Trophoblast cell (in vitro differentiated cells and primary cell): ENCODE data around the gene JUN.

Experiments used
- DNase-seq, 2 donors: peaks; one replicate each; pipeline ENCODE4 v3.0.0-alpha.2; 2016
- H2AFZ ChIP-seq: 2 replicates; pipeline ENCODE4 v1.6.1; 2013; ENCODE audit warnings: low read length, moderate library complexity, mild to moderate bottlenecking; ENCODE audit not compliant: insufficient read depth, poor library complexity
- H2AK5ac ChIP-seq: 2 replicates; pipeline ENCODE4 v1.6.1; 2013; ENCODE audit warnings: mild to moderate bottlenecking, low read length
- H2BK120ac ChIP-seq: 2 replicates; pipeline ENCODE4 v1.6.1; 2013; ENCODE audit warnings: low read length, mild to moderate bottlenecking, moderate library complexity; ENCODE audit not compliant: insufficient read depth, poor library complexity
- H2BK12ac ChIP-seq: 2 replicates; pipeline ENCODE4 v1.6.1; 2013; ENCODE audit warnings: mild to moderate bottlenecking, low read length, moderate library complexity
- H2BK5ac ChIP-seq: 2 replicates; pipeline ENCODE4 v1.6.1; 2013; ENCODE audit warnings: low read length, low read depth, moderate library complexity, mild to moderate bottlenecking; ENCODE audit not compliant: poor library complexity
- H3K14ac ChIP-seq: 2 replicates; pipeline ENCODE4 v1.6.1; 2013; ENCODE audit warnings: mild to moderate bottlenecking, low read length
- H3K18ac ChIP-seq: 2 replicates; pipeline ENCODE4 v1.6.1; 2013; ENCODE audit warnings: mild to moderate bottlenecking, low read length
- H3K23ac ChIP-seq: 2 replicates; pipeline ENCODE4 v1.6.1; 2013; ENCODE audit warnings: low read length
- H3K27ac ChIP-seq: 2 replicates; pipeline ENCODE4 v1.5.1; 2013; ENCODE audit warnings: low read depth, mild to moderate bottlenecking, inconsistent platforms, low read length, moderate library complexity
- H3K27me3 ChIP-seq: 2 replicates; pipeline ENCODE4 v1.6.1; 2013; ENCODE audit warnings: inconsistent platforms, mild to moderate bottlenecking, low read length, moderate library complexity; ENCODE audit not compliant: insufficient read depth
- H3K36me3 ChIP-seq, 2 experiments: 1 replicate in 1 of 2; 2 replicates in 1 of 2; pipeline ENCODE4 v1.6.1; 2013; ENCODE audit warnings: low read length in 2 of 2, mild to moderate bottlenecking in 2 of 2, moderate library complexity in 1 of 2; ENCODE audit not compliant: insufficient read depth in 2 of 2, control insufficient read depth in 1 of 2
- H3K4ac ChIP-seq: 2 replicates; pipeline ENCODE4 v1.6.1; 2013; ENCODE audit warnings: low read depth, mild to moderate bottlenecking, low read length, moderate library complexity
- H3K4me1 ChIP-seq, 2 experiments: 1 replicate in 1 of 2; 2 replicates in 1 of 2; pipeline ENCODE4 v1.6.1; 2013; ENCODE audit warnings: low read length in 2 of 2, mild to moderate bottlenecking in 2 of 2, moderate library complexity in 1 of 2; ENCODE audit not compliant: insufficient read depth in 2 of 2, control insufficient read depth in 1 of 2
- H3K4me2 ChIP-seq: 2 replicates; pipeline ENCODE4 v1.6.1; 2013; ENCODE audit warnings: inconsistent platforms, mild to moderate bottlenecking, low read length, moderate library complexity
- H3K4me3 ChIP-seq: 2 replicates; pipeline ENCODE4 v1.5.1; 2013; ENCODE audit warnings: mild to moderate bottlenecking, low read depth, low read length, inconsistent platforms
- H3K79me1 ChIP-seq: one replicate; pipeline ENCODE4 v1.6.1; 2013; ENCODE audit warnings: low read length
- H3K79me2 ChIP-seq: 2 replicates; pipeline ENCODE4 v1.6.1; 2013; ENCODE audit warnings: low read length, mild to moderate bottlenecking; ENCODE audit not compliant: control insufficient read depth, insufficient read depth, poor library complexity
- H3K9ac ChIP-seq: 2 replicates; pipeline ENCODE4 v1.6.1; 2013; ENCODE audit warnings: mild to moderate bottlenecking, low read length
- H3K9me3 ChIP-seq: 2 replicates; pipeline ENCODE4 v1.6.1; 2013; ENCODE audit warnings: low read depth, mild to moderate bottlenecking, control low read depth, inconsistent platforms, low read length; ENCODE audit not compliant: insufficient read depth
- H4K12ac ChIP-seq: 2 replicates; pipeline ENCODE4 v1.6.1; 2013; ENCODE audit warnings: low read depth, mild to moderate bottlenecking, low read length, moderate library complexity
- H4K8ac ChIP-seq: 2 replicates; pipeline ENCODE4 v1.6.1; 2013; ENCODE audit warnings: low read depth, mild to moderate bottlenecking, low read length, moderate library complexity
- H4K91ac ChIP-seq: one replicate; pipeline ENCODE4 v1.6.1; 2013; ENCODE audit warnings: low read depth, mild to moderate bottlenecking, low read length, moderate library complexity
- WGBS: extraction: QIAGEN DNeasy Blood & Tissue Kit; methylation state at CpG from one replicate; pipeline ENCODE4 v1.1.7; 2013; ENCODE audit warnings: missing lambda C conversion rate; ENCODE audit not compliant: insufficient read length, insufficient coverage; ENCODE audit errors: extremely low coverage; 5-methylcytosine and 5-hydroxymethylcytosine counted together

Gene JUN

DNA sequence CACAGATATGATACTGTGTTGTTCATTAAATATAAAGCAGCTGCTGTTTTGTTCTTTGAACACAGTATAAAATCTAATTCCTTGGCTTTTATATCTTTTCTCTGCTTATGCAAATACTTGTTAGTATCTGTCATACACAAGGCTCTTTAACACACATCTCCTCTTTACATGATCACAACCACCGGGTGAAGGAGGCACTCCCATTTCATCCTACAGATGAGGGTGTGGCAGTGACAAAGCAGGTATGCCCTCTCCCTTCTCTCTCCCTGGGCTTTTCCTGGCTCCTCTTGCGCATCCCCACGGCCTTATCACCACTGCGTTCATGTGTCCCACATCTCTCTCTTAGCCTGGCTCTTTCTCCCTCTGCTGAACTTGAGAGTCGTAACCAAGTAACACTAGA is 38.2 kb downstream of the JUN start:
- Histone ChIP-seq H3K14ac (no peak overlapping the region), H2BK5ac (no peak overlapping the region), H3K36me3 (no peaks in the 10 kb centered on the region), H2AK5ac (no peak overlapping the region), H2BK120ac (no peak overlapping the region), H3K9ac (no peak overlapping the region), H3K23ac (no peak overlapping the region), H2BK12ac (no peak overlapping the region), H4K91ac (no peak overlapping the region), H3K27ac (no peak overlapping the region), H4K12ac (no peak overlapping the region), H3K27me3 (no peaks in the 10 kb centered on the region), H3K4ac (no peak overlapping the region), H3K18ac (no peak overlapping the region), H3K79me1 (no peaks in the 10 kb centered on the region), H3K4me2 (no peak overlapping the region), H3K4me3 (no peak overlapping the region), H3K79me2 (no peaks in the 10 kb centered on the region), H2AFZ (no peak overlapping the region), H4K8ac (no peak overlapping the region), H3K9me3 (no peaks in the 10 kb centered on the region), H3K4me1 (peaks cover 0 to 3% of the 10 kb centered on the region in 2 experiments)
- no CpG with 5 or more reads among the region's 5 CpGs for WGBS
- no peak for DNase-seq

- no peaks in the 10 kb centered on the region for H3K36me3 ChIP-seq
- H3K14ac ChIP-seq = no peak overlapping the region
- no peak overlapping the region for H3K4ac ChIP-seq
- no peak overlapping the region for H3K4me3 ChIP-seq
- no peaks in the 10 kb centered on the region for H3K27me3 ChIP-seq
- H3K9me3 ChIP-seq = no peaks in the 10 kb centered on the region
- no peak overlapping the region for H3K4me2 ChIP-seq
- H3K79me1 ChIP-seq = no peaks in the 10 kb centered on the region
- H2BK5ac ChIP-seq = no peak overlapping the region
- H3K27ac ChIP-seq = no peak overlapping the region
- H3K9ac ChIP-seq = no peak overlapping the region
- no peak for DNase-seq
- no peak overlapping the region for H2BK120ac ChIP-seq
- WGBS = no CpG with 5 or more reads among the region's 1 CpG
- H4K91ac ChIP-seq = no peak overlapping the region
- H3K4me1 ChIP-seq = peaks cover 0 to 3% of the 10 kb centered on the region in 2 experiments
- no peak overlapping the region for H4K8ac ChIP-seq
- H2BK12ac ChIP-seq = no peak overlapping the region
- no peak overlapping the region for H3K23ac ChIP-seq
- H4K12ac ChIP-seq = no peak overlapping the region
- H3K79me2 ChIP-seq = no peaks in the 10 kb centered on the region
- no peak overlapping the region for H2AK5ac ChIP-seq
- no peak overlapping the region for H3K18ac ChIP-seq
- no peak overlapping the region for H2AFZ ChIP-seq
These were observed 38.7 kb downstream of the JUN start for GRCh38 chr1:58745117-58745516.

DNA sequence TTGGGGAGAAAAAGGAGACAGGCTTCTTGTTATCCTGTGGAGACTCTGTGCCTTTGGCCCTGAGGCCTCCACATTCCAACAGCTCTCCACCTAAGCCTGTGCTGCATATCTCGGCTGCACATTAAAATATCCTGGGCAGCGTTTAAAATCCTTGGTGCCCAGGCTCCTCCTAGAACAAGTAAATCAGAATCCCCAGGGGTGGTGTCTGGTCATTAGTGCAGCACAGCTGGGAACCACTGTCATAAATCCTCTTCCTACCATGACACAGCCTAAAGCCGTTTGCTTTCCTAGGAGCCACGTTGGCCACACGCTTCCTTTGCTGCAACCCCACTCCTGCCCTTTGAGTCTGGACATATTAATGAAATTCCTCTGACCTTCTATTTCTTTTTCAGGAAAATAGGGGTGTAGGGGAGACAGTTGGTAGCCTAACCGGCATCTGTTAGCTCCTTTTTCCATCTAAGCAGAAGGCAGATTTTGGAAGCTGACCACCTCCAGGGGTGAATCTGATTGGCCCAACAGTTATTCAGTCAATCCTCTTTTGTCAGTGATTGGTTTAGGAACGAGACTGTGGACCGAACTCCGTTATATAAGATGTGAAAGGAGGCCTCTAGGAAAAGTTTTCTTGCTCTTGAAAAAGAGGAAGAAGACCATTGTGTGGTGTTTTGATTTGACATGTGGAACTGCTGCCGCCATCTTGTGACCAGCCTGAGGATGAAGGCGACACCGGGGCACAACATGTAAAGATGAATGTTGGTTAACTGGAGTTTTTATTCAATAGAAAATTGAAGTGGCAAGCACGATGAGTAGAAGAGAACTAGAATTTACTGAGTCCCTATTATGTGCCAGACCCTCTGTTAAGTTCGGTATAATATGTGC is 41.9 kb downstream of the JUN start:
- H4K12ac ChIP-seq = no peak overlapping the region
- H3K27ac ChIP-seq = no peak overlapping the region
- no peak overlapping the region for H2BK120ac ChIP-seq
- no peak overlapping the region for H2BK5ac ChIP-seq
- no peak overlapping the region for H3K18ac ChIP-seq
- H3K79me1 ChIP-seq = peaks cover 2% of the 10 kb centered on the region
- H3K4ac ChIP-seq = no peak overlapping the region
- no peaks in the 10 kb centered on the region for H3K79me2 ChIP-seq
- H3K14ac ChIP-seq = no peak overlapping the region
- H3K4me2 ChIP-seq = no peak overlapping the region
- WGBS = no CpG with 5 or more reads among the region's 14 CpGs
- no peak overlapping the region for H2BK12ac ChIP-seq
- no peak overlapping the region for H2AK5ac ChIP-seq
- no peak overlapping the region for H2AFZ ChIP-seq
- DNase-seq = no peak
- H3K9me3 ChIP-seq = no peaks in the 10 kb centered on the region
- no peaks in the 10 kb centered on the region for H3K27me3 ChIP-seq
- H4K91ac ChIP-seq = no peak overlapping the region
- no peak overlapping the region for H3K23ac ChIP-seq
- H3K4me3 ChIP-seq = no peak overlapping the region
- H3K4me1 ChIP-seq = peaks cover 0 to 3% of the 10 kb centered on the region in 2 experiments
- H3K9ac ChIP-seq = no peak overlapping the region
- H4K8ac ChIP-seq = no peak overlapping the region
- no peaks in the 10 kb centered on the region for H3K36me3 ChIP-seq

DNA sequence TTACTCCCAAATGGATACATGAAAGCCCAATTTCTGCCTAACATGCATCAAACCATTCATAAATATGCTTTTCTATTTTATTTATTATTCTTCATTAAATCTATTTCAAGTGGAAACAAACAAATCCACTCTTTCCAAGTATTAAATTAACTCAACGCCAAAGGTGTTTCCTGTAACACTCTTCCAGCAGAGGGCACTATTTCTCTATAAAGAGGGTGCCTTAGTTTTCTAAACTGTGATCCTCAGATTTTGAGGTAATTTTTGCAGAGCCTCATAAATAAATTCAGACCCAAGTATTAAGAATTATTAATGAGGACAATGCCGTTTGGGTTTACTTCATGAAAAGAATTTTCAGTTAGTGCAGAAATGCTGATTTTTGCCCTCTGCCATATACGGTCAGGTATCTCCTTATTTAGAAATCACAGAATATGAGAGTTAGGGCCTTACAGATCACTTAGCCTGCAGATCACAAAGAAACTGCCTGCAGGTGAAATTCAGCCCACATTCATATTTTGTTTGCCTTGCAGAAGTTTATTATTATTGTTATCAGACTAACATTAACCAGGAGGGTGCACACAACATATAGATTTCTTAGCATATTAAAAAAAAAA is 43.9 kb downstream of the JUN start:
- no peak overlapping the region for H2AK5ac ChIP-seq
- no CpG with 5 or more reads among the region's 3 CpGs for WGBS
- H2BK5ac ChIP-seq = no peak overlapping the region
- peak; percentile 1 to 83 for DNase-seq
- H3K4me3 ChIP-seq = no peak overlapping the region
- H3K4me1 ChIP-seq = peaks cover 0 to 3% of the 10 kb centered on the region in 2 experiments
- no peak overlapping the region for H3K4me2 ChIP-seq
- H2BK12ac ChIP-seq = no peak overlapping the region
- no peak overlapping the region for H4K8ac ChIP-seq
- H3K4ac ChIP-seq = no peak overlapping the region
- no peaks in the 10 kb centered on the region for H3K79me2 ChIP-seq
- H3K79me1 ChIP-seq = peaks cover 2% of the 10 kb centered on the region
- H3K23ac ChIP-seq = no peak overlapping the region
- no peak overlapping the region for H2AFZ ChIP-seq
- no peak overlapping the region for H3K14ac ChIP-seq
- no peaks in the 10 kb centered on the region for H3K27me3 ChIP-seq
- H3K9me3 ChIP-seq = no peaks in the 10 kb centered on the region
- no peak overlapping the region for H3K27ac ChIP-seq
- H2BK120ac ChIP-seq = no peak overlapping the region
- no peak overlapping the region for H3K9ac ChIP-seq
- no peaks in the 10 kb centered on the region for H3K36me3 ChIP-seq
- H4K91ac ChIP-seq = no peak overlapping the region
- H3K18ac ChIP-seq = no peak overlapping the region
- no peak overlapping the region for H4K12ac ChIP-seq
